ENCODE measurements around the gene RPS25.

DNA sequence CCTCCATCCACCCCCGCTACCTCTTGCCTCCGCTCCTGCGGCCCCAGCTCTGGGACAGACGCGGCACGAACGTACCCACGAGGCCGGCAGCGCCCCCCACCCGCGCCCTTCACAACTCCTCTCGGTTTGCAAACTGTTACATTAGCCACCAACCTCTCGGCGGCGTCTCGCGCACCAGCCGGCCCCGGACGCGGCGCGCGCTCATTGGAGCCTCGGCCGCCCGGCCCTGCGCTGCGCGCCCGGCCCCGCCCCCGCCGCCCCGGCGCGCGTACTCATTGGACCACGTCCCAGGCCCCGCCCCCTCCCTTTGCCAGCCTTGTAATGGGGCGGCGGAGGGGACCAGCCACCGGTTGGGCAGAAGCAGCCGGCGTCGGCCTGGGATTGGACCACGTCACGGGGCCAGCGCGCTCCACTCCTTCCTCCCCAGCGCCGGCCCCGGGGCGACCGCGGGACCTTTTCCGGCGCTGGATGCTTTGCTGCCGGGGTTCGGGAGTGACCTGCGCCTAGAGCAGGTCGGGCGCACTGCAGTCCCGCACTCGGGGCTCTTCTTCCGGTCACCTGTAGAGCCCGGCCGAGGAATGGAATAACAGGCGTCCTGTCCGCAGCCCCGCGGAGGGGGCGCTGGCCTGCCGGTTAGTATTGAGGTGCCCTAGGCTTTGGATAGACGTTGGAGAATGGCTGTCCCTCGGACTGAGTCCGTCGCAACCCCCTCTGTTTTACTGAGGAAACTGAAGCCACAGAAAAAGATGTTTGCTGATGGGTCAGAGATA, 39.0 kb upstream of the RPS25 start, which contains the start of gene HYOU1:
- TF ChIP-seq, protein P1, sequence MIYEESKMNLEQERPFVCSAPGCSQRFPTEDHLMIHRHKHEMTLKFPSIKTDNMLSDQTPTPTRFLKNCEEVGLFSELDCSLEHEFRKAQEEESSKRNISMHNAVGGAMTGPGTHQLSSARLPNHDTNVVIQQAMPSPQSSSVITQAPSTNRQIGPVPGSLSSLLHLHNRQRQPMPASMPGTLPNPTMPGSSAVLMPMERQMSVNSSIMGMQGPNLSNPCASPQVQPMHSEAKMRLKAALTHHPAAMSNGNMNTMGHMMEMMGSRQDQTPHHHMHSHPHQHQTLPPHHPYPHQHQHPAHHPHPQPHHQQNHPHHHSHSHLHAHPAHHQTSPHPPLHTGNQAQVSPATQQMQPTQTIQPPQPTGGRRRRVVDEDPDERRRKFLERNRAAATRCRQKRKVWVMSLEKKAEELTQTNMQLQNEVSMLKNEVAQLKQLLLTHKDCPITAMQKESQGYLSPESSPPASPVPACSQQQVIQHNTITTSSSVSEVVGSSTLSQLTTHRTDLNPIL (CRISPR knock-in tag; IDR thresholded peaks at IDR 0.05; ENCODE audit: low read depth): no peak
- TF ChIP-seq ZC3H10 (CRISPR knock-in tag; IDR thresholded peaks at IDR 0.05): no peak
- no peak for TF ChIP-seq ARNTL (CRISPR knock-in tag; IDR thresholded peaks at IDR 0.05; ENCODE audit: borderline replicate concordance, low read depth)
- no peak for TF ChIP-seq OSR1 (CRISPR knock-in tag; IDR thresholded peaks at IDR 0.05)
- TF ChIP-seq TCF4 (CRISPR knock-in tag; IDR thresholded peaks at IDR 0.05; ENCODE audit: borderline replicate concordance): no peak
- TF ChIP-seq ZFP30 (CRISPR knock-in tag; IDR thresholded peaks at IDR 0.05): no peak

All from SK-N-SH treated with all-trans-retinoic acid at 6 μM for 48 hours (cell line).